IPS-15b (cell line): ENCODE data around the gene RAPGEF4.

Source experiments
- H3K27me3 ChIP-seq: one replicate; pipeline ENCODE4 v1.6.1; 2013; ENCODE audit warnings: low read length; ENCODE audit not compliant: control insufficient read depth, insufficient read depth
- H3K36me3 ChIP-seq: one replicate; pipeline ENCODE4 v1.6.1; 2013; ENCODE audit warnings: low read length; ENCODE audit not compliant: control insufficient read depth, insufficient read depth
- H3K4me1 ChIP-seq: one replicate; pipeline ENCODE4 v1.6.1; 2013; ENCODE audit warnings: mild to moderate bottlenecking, low read length; ENCODE audit not compliant: control insufficient read depth, insufficient read depth
- H3K4me3 ChIP-seq: one replicate; pipeline ENCODE4 v1.5.1; 2013; ENCODE audit warnings: low read depth, low read length
- H3K9ac ChIP-seq: one replicate; pipeline ENCODE4 v1.6.1; 2013; ENCODE audit warnings: low read depth, mild to moderate bottlenecking, low read length
- H3K9me3 ChIP-seq: one replicate; pipeline ENCODE4 v1.6.1; 2013; ENCODE audit warnings: mild to moderate bottlenecking, low read length; ENCODE audit not compliant: control insufficient read depth, insufficient read depth

RAPGEF4 gene

DNA sequence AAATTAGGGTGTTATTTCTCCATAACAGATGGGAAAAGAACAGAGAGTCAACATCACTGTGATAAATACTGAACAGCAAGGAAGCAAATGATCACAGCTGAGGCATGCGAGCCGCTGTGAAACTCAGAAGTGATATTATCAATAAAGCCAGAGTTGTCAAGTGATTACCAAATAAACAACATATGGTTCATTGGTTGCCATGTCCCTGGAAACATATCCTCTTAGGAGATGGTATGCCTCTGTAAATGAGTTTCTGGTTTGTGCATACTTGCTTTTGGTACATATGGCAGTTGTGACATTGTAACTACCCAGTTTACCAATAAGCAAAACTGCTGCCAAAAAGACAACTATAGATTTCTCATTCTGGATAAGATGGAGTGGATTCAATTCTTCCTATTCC is 23.8 kb downstream of the RAPGEF4 start:
- H3K27me3 ChIP-seq = no peaks in the 10 kb centered on the region
- H3K4me1 ChIP-seq = no peaks in the 10 kb centered on the region
- H3K9ac ChIP-seq = no peak overlapping the region
- no peak overlapping the region for H3K4me3 ChIP-seq
- no peaks in the 10 kb centered on the region for H3K36me3 ChIP-seq
- no peaks in the 10 kb centered on the region for H3K9me3 ChIP-seq

DNA sequence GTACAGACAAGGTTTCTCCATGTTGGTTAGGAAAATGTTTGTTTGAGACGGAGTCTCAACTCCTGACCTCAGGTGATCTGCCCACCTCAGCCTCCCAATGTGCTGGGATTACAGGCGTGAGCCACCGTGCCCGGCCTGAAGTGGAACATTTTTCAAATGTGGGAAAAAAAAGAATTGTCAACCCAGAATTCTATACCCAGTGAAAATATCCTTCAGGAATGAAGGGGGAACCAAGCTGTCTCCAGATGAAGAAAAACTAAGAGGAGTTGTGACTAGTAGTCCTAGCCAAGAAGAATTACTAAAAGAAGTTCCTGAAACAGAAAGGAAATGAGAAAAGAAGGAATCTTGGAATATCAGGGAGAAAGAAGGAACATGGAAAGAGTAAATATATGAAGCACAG is 25.7 kb downstream of the RAPGEF4 start:
- H3K27me3 ChIP-seq = no peaks in the 10 kb centered on the region
- H3K4me3 ChIP-seq = no peak overlapping the region
- no peaks in the 10 kb centered on the region for H3K9me3 ChIP-seq
- H3K9ac ChIP-seq = no peak overlapping the region
- no peaks in the 10 kb centered on the region for H3K4me1 ChIP-seq
- H3K36me3 ChIP-seq = no peaks in the 10 kb centered on the region

DNA sequence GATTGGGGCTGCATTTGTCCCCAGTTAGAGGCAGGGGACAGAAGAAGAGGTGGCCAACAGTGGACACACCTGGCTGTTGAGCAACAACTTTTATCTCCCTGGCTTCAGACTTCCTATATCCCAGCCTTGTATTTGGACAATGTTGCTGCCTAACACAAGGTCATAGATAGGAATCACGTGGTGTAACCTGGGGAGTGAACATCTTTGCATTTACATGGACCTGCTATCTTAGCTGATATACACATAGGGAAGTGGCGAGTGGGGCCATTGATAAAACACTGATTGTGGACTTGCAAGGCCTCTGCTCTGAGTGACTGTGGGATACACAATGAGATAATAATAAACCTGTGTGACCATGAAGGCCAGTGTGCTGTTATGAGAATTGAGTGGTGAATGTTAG is 26.9 kb downstream of the RAPGEF4 start:
- Histone ChIP-seq H3K36me3 (no peaks in the 10 kb centered on the region), H3K27me3 (no peaks in the 10 kb centered on the region), H3K4me1 (no peaks in the 10 kb centered on the region), H3K9ac (no peak overlapping the region), H3K4me3 (no peak overlapping the region), H3K9me3 (no peaks in the 10 kb centered on the region)

DNA sequence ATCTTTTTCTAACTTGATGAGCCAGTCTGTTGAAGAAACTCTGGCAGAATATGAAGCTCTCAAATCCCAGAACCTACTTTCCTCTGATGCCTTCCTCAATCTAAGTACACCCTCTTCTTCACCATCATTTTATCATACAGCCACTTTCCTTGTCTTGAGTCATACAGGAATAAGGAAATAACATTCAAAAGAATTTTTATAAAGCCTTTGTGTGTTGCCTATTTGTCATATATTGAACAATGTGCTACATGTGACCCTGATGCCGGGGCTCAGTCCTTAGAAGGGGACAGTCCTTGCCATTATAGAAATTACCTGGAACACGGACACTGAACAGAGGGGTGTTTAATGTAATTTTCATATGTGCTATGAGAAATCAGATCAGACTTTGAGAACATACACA is 27.4 kb downstream of the RAPGEF4 start:
- Histone ChIP-seq H3K36me3 (no peaks in the 10 kb centered on the region), H3K9ac (no peak overlapping the region), H3K27me3 (no peaks in the 10 kb centered on the region), H3K4me1 (no peaks in the 10 kb centered on the region), H3K4me3 (no peak overlapping the region), H3K9me3 (no peaks in the 10 kb centered on the region)

DNA sequence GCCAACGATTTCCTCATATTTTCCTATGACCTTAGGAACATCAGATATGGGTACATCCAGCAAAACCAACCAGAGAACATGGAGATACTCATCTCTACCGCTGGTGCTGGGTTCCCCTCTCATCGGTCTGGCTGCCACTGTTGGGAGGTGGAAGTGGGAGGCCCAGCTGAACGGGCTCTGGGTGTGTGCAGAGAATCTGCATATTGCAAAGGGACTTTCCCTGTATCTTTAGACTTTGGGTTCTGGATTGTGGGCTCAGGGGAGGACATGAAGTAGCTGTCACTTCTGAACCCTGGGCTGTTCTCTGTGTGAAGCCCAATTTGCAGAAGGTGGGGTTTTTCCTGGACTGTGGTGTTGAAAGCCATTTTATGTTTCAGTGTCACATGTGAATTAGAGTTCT is 30.0 kb downstream of the RAPGEF4 start:
- H3K9me3 ChIP-seq = no peaks in the 10 kb centered on the region
- H3K4me1 ChIP-seq = no peaks in the 10 kb centered on the region
- no peaks in the 10 kb centered on the region for H3K36me3 ChIP-seq
- no peaks in the 10 kb centered on the region for H3K27me3 ChIP-seq
- H3K9ac ChIP-seq = no peak overlapping the region
- no peak overlapping the region for H3K4me3 ChIP-seq

DNA sequence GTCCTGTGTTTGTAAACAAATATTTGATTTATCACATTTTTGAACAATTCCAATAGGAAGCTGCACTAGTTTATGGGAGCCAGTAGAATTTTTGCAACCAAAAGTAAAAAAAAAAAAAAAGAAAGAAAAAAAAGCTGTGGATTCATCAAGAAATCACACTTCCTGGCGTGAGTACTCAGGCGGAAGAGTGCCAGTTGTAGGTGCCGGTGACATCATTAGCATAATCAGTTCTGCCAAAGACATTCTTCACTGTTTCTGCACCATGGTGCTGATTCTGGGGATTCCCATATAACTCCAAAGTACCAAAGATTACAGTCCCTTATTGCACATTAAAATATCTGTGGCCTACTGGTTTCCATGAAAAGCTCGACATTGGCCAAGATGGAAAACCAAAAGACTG is 32.8 kb downstream of the RAPGEF4 start:
- Histone ChIP-seq H3K36me3 (no peaks in the 10 kb centered on the region), H3K4me1 (no peaks in the 10 kb centered on the region), H3K27me3 (no peaks in the 10 kb centered on the region), H3K9ac (no peak overlapping the region), H3K9me3 (no peaks in the 10 kb centered on the region), H3K4me3 (no peak overlapping the region)

DNA sequence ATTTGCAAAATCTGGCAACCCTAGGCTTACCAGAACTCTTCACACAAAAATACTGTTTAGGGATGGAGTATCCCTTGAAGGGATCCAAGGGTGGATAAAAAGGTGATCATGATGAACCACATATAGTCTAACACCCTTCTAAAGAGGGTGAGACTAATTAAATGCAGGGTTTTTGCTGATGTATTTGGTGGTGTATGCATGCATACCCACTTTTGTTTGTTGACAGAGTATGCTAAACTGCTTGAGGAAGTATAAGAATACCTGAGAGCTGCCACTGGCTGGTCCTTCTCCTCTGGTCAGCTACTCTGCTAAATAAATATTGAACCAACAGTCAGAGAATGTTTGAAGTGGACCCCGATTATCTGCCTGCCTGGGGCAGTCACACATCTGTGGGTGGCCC is 34.2 kb downstream of the RAPGEF4 start:
- Histone ChIP-seq H3K9me3 (no peaks in the 10 kb centered on the region), H3K27me3 (no peaks in the 10 kb centered on the region), H3K4me3 (no peak overlapping the region), H3K36me3 (no peaks in the 10 kb centered on the region), H3K4me1 (no peaks in the 10 kb centered on the region), H3K9ac (no peak overlapping the region)

DNA sequence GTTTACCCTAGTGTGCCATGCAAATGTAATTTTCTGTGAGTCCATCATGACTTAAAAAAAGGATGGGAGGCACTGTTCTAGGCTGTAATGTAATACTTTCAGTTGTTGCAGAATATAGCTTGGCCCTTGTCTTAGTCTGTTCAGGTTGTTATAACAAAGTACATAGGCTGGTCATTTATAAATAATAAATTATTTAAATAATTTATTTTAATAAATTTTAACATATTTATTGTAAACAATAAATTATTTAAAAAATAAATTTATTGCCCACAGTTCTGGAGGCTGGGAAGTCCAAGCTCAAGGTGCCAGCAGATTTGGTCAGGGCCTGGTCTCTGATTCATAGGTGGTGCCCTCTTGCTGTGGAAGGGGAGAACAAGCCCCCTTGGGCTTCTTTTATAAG is 35.2 kb downstream of the RAPGEF4 start:
- H3K27me3 ChIP-seq = no peaks in the 10 kb centered on the region
- no peak overlapping the region for H3K4me3 ChIP-seq
- H3K9me3 ChIP-seq = no peaks in the 10 kb centered on the region
- no peaks in the 10 kb centered on the region for H3K36me3 ChIP-seq
- H3K4me1 ChIP-seq = no peaks in the 10 kb centered on the region
- no peak overlapping the region for H3K9ac ChIP-seq

DNA sequence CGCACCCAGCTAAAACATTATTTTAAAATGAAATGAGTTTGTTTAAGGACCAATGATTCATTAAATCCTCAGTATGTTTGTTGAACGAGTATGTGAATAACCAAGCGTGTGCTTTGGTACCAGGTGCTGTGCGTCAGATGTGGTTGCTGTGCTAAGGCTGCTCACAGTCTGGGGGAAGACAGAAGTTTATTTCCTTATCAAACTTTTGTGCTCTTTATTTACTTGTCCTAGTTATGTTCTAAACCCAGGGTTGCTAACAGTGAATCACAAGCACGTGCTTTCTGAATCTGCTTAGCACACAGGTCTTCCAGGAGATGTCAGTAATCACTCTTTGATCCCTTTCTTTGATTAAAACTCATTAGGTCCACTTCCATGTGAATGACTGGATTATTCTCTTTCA is 37.0 kb downstream of the RAPGEF4 start:
- no peak overlapping the region for H3K4me3 ChIP-seq
- no peaks in the 10 kb centered on the region for H3K36me3 ChIP-seq
- no peaks in the 10 kb centered on the region for H3K9me3 ChIP-seq
- no peak overlapping the region for H3K9ac ChIP-seq
- no peaks in the 10 kb centered on the region for H3K27me3 ChIP-seq
- H3K4me1 ChIP-seq = no peaks in the 10 kb centered on the region

DNA sequence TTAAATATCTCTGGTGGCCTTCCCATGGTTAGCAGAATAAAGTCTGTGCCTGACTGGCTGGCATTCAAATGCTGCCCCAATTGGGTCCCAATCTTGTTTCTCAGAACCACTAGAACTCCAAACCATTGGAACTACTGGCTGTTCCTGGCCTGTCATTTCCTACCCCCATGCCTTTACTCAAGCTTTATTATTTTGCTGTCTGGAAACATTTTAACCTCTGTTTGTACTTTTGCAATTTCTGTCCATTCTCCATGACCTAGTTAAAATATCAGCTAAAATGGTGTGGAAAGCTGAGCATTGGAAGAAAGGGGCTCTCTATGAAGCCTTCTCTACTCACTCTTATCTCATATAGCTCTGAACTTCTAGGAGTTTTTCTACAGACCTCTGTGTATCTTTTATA is 38.7 kb downstream of the RAPGEF4 start:
- Histone ChIP-seq H3K9me3 (no peaks in the 10 kb centered on the region), H3K4me3 (no peak overlapping the region), H3K4me1 (no peaks in the 10 kb centered on the region), H3K27me3 (no peaks in the 10 kb centered on the region), H3K36me3 (no peaks in the 10 kb centered on the region), H3K9ac (no peak overlapping the region)

DNA sequence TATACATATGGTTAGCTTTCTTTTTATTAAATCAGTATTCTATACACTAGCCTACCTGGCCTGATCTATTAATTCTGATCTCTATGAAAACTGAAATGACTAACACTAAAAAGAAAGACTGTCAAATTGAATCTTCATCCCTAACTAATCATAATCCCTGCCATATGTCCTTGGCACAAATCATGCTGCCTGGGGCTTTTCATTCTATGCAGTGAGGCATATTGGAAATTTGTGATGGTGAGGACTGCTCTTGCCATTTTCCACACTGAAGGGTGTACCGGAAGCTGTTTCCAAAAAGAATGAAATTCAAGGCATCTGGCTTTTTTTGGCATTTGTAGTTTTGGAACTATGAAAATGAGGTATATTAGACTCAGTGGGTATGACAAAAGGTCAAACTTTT is 39.7 kb downstream of the RAPGEF4 start:
- Histone ChIP-seq H3K27me3 (no peaks in the 10 kb centered on the region), H3K9ac (no peak overlapping the region), H3K9me3 (no peaks in the 10 kb centered on the region), H3K4me3 (no peak overlapping the region), H3K36me3 (no peaks in the 10 kb centered on the region), H3K4me1 (no peaks in the 10 kb centered on the region)

DNA sequence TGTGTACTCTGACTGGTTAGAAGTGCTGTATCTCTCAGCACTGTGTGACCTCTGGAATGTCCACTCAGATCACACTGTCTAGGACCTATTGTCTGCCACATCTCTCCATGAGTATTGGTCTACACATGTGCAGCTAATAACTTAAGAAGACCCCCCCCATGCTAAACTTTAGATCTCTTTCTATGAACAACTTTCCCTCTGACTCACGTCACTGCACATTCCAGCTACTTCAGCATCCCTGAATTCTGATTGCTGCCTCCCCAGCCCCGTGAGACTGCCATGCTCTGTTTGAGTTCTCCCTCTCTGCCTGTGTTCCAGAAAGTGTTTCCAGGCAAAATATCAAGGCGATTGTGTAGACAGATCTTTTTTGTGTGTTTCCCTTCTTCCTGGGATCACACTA is 41.8 kb downstream of the RAPGEF4 start:
- H3K27me3 ChIP-seq = no peaks in the 10 kb centered on the region
- no peaks in the 10 kb centered on the region for H3K36me3 ChIP-seq
- H3K9me3 ChIP-seq = no peaks in the 10 kb centered on the region
- H3K4me1 ChIP-seq = no peaks in the 10 kb centered on the region
- H3K4me3 ChIP-seq = no peak overlapping the region
- no peak overlapping the region for H3K9ac ChIP-seq
